Endothelial cell of umbilical vein (primary cell): ENCODE data around the gene KIF5C. TPM values are rescaled to one million over a fixed set of nuclear protein-coding genes. Genes with fewer than 3 reads are reported as not detected.

Experiments
- BruUV-seq: library from RNA; stranded (reverse); fragments of 400-500 nt; replicated peaks from 2 replicates; lab custom pipeline; 2021; lab: Mats Ljungman, UMichigan
- CTCF ChIA-PET: fragments of 300-600, 350-600 bp; sonication (Branson Sonifier 250); formaldehyde crosslinking; loops from one replicate; lab custom pipeline; 2021; ENCODE audit warnings: antibody characterized with exemption, inconsistent platforms; lab: Charles Lee
- POLR2A ChIA-PET: fragments of 300-600, 350-600 bp; sonication (Branson Sonifier 250); formaldehyde crosslinking; loops from one replicate; lab custom pipeline; 2021; ENCODE audit warnings: antibody characterized with exemption, inconsistent platforms; lab: Charles Lee
- DNase-seq: peaks from one replicate; pipeline ENCODE4 v3.0.0-alpha.2; 2011; ENCODE audit warnings: low read depth, low spot score
- FAIRE-seq: peaks from 2 replicates; lab custom pipeline; 2011; peaks lifted over from hg19 to GRCh38; lab: Jason Lieb, UNC
- H2AFZ ChIP-seq: 2 replicates; pipeline ENCODE4 v1.6.0; 2012; ENCODE audit warnings: low read depth, low read length, control low read depth, inconsistent platforms
- H3K27ac ChIP-seq: 2 replicates; pipeline ENCODE4 v1.5.1; 2011; ENCODE audit warnings: low read depth, mild to moderate bottlenecking, control low read depth, low read length, moderate library complexity; ENCODE audit not compliant: insufficient read depth
- H3K27me3 ChIP-seq, 2 experiments: 2 replicates each; pipeline versions ENCODE4 v1.6.0 to v1.6.1; 2011; ENCODE audit warnings: low read length in 2 of 2, mixed read lengths in 1 of 2; ENCODE audit not compliant: control insufficient read depth in 2 of 2, insufficient read depth in 2 of 2
- H3K36me3 ChIP-seq, 2 experiments: 2 replicates in 1 of 2; 3 replicates in 1 of 2; pipeline ENCODE4 v1.5.1; 2011; ENCODE audit warnings: low read length in 2 of 2, mild to moderate bottlenecking in 1 of 2, moderate library complexity in 1 of 2; ENCODE audit not compliant: control insufficient read depth in 2 of 2, insufficient read depth in 2 of 2; ENCODE audit errors: extremely low read depth in 1 of 2
- H3K4me1 ChIP-seq: 3 replicates; pipeline ENCODE4 v1.5.1; 2011; ENCODE audit warnings: mild to moderate bottlenecking, low read length; ENCODE audit not compliant: control insufficient read depth, insufficient read depth; ENCODE audit errors: extremely low read depth
- H3K4me2 ChIP-seq: 2 replicates; pipeline ENCODE4 v1.6.1; 2011; ENCODE audit warnings: low read length, control low read depth, mixed read lengths; ENCODE audit not compliant: insufficient read depth
- H3K4me3 ChIP-seq, 3 experiments: fragments of 200-600 bp in 1 of 3; sonication (generic), shearing (Covaris generic) in 1 of 3; replicated peaks in 1 of 3; 2 replicates each; pipeline ENCODE4 v1.5.1; 2011 to 2016; ENCODE audit warnings: control low read depth in 3 of 3, low read length in 3 of 3, mild to moderate bottlenecking in 2 of 3, inconsistent platforms in 1 of 3, low read depth in 1 of 3, moderate library complexity in 1 of 3; ENCODE audit not compliant: insufficient read depth in 1 of 3
- H3K79me2 ChIP-seq: 2 replicates; pipeline ENCODE4 v1.6.0; 2012; ENCODE audit warnings: low read length, inconsistent platforms; ENCODE audit not compliant: control insufficient read depth, insufficient read depth
- H3K9ac ChIP-seq: replicated peaks from 2 replicates; pipeline ENCODE3; 2011; ENCODE audit warnings: low read length, control low read depth; ENCODE audit not compliant: insufficient read depth; ENCODE audit errors: extremely low read depth
- H3K9me1 ChIP-seq: replicated peaks from 3 replicates; pipeline ENCODE4 v1.6.0; 2011; ENCODE audit warnings: mild to moderate bottlenecking, low read length; ENCODE audit not compliant: control insufficient read depth, insufficient read depth; ENCODE audit errors: extremely low read depth
- H3K9me3 ChIP-seq: replicated peaks from 2 replicates; pipeline ENCODE4 v1.5.1; 2012; ENCODE audit warnings: low read length, inconsistent platforms; ENCODE audit not compliant: control insufficient read depth, insufficient read depth
- H4K20me1 ChIP-seq: replicated peaks from 2 replicates; pipeline ENCODE3; 2011; ENCODE audit warnings: mild to moderate bottlenecking, low read length; ENCODE audit not compliant: control insufficient read depth, insufficient read depth; ENCODE audit errors: extremely low read depth
- EZH2 ChIP-seq: IDR thresholded peaks from 2 replicates; pipeline ENCODE4 v1.6.1; 2012; ENCODE audit warnings: borderline replicate concordance, low read depth, mild to moderate bottlenecking, moderate library complexity, low read length, inconsistent platforms; ENCODE audit not compliant: severe bottlenecking
- FOS ChIP-seq: IDR thresholded peaks from 2 replicates; pipeline ENCODE4 v1.6.1; 2011; ENCODE audit warnings: mild to moderate bottlenecking, low read length, moderate library complexity, borderline replicate concordance; ENCODE audit not compliant: insufficient read depth
- GATA2 ChIP-seq: IDR thresholded peaks from 2 replicates; pipeline ENCODE4 v1.7.0; 2011; ENCODE audit warnings: low read depth, mild to moderate bottlenecking, moderate library complexity, mixed read lengths, low read length; ENCODE audit not compliant: insufficient read length, insufficient read depth
- JUN ChIP-seq: IDR thresholded peaks from 2 replicates; pipeline ENCODE4 v1.6.1; 2011; ENCODE audit warnings: borderline replicate concordance, low read depth; ENCODE audit not compliant: insufficient read length, insufficient read depth
- MAX ChIP-seq: IDR thresholded peaks from 2 replicates; pipeline ENCODE4 v1.6.1; 2011; ENCODE audit not compliant: insufficient read depth, insufficient read length
- MYC ChIP-seq: IDR thresholded peaks from one replicate; pipeline ENCODE4 v1.6.1; 2011; ENCODE audit warnings: mild to moderate bottlenecking, low read depth, low read length
- POLR2A ChIP-seq: IDR thresholded peaks from 2 replicates; pipeline ENCODE4 v1.6.1; 2012; ENCODE audit warnings: low read depth, mild to moderate bottlenecking, control low read depth, low read length
- POLR2AphosphoS5 ChIP-seq: IDR thresholded peaks from 2 replicates; pipeline ENCODE4 v1.6.1; 2012; ENCODE audit warnings: low read depth, mild to moderate bottlenecking, control low read depth, low read length, moderate library complexity; ENCODE audit not compliant: insufficient read depth
- dilution Hi-C: fragments of 300-500 bp; cut with MboI; formaldehyde crosslinking; loops from one replicate; pipeline ENCODE4 v1.15.0; 2019; ENCODE audit warnings: low sequenced_read_pairs; ENCODE audit not compliant: extremely low pct_ligation_motif_present
- intact Hi-C: fragments of 100-400 bp; cut with micrococcal nuclease; formaldehyde crosslinking; loops from one replicate; pipeline ENCODE4 v1.10.0; 2022
- polyA plus RNA-seq, 4 experiments: library from polyadenylated mRNA; depleted of rRNA in 3 of 4; stranded (reverse) in 3 of 4; unstranded in 1 of 4; fragments of >200 nt; gene quantifications; 2 replicates each; pipeline versions ENCODE4 v1.2.1 to v1.2.3, GENCODE V29; 2011 to 2012; ENCODE audit warnings: missing spikeins in 1 of 4
- total RNA-seq: library from RNA; stranded (reverse); gene quantifications from 2 replicates; pipeline ENCODE4 v1.2.3, GENCODE V29; 2021
- TF ChIP-seq, protein P1 (sequence below), 2 donors: IDR thresholded peaks; 1 replicate in 1 of 2; 2 replicates in 1 of 2; pipeline ENCODE4 v1.5.1; 2011; ENCODE audit warnings: low read length in 2 of 2, mild to moderate bottlenecking in 2 of 2, moderate library complexity in 2 of 2, control low read depth in 1 of 2, inconsistent platforms in 1 of 2, low read depth in 1 of 2; ENCODE audit not compliant: insufficient read depth in 1 of 2; ENCODE audit errors: extremely low read depth in 1 of 2

KIF5C gene
- total and polyA plus RNA-seq, 2 donors (not counting 3 experiments of a cell fraction or from before 2014, with no cell fraction given), result 0.01 to 0.55 TPM

DNA sequence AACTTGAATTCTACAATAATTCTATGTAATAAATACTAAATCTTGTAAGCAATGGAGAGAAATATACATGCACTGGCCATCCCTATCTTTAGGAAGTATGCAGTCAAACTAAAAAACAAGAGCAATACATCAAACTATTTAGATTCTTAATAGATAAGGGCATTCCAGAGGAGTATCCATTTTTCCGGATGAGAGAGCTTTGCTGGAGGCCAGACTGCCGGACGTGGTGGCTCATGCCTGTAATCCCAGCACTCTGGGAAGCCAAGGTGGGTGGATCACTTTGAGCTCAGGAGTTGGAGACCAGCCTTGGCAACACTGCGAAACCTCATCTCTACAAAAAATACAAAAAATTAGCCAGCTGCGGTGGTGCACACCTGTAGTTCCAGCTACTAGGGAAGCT, 60.8 kb downstream of the KIF5C start:
- no peak for DNase-seq
- H3K4me3 ChIP-seq, result no peak overlapping the region
- no peak for FAIRE-seq
- no TSS peak for BruUV-seq
- peaks cover 0 to 1% of the 10 kb centered on the region in 2 experiments for H3K27me3 ChIP-seq
- intact Hi-C loops, result no loop called here
- H4K20me1 ChIP-seq, result no peaks in the 10 kb centered on the region
- ChIA-PET POLR2A (no interaction called here), CTCF (interaction anchor here (1.2 kb wide), 2 partner anchors 9 to 31 kb away, joined by 3 to 5 read pairs; no protein-coding TSS in a partner anchor)
- no peaks in the 10 kb centered on the region for H3K36me3 ChIP-seq
- no peaks in the 10 kb centered on the region for H3K4me1 ChIP-seq
- no peak overlapping the region for H3K4me2 ChIP-seq
- no peak overlapping the region for H3K27ac ChIP-seq
- no peaks in the 10 kb centered on the region for H3K9me3 ChIP-seq
- no peak overlapping the region for H2AFZ ChIP-seq
- dilution Hi-C loops, result no loop called here
- no peaks in the 10 kb centered on the region for H3K79me2 ChIP-seq
- no peaks in the 10 kb centered on the region for H3K9me1 ChIP-seq
- TF ChIP-seq MYC (no peak), GATA2 (no peak), MAX (no peak), POLR2AphosphoS5 (no peak), POLR2A (no peak), JUN (no peak), EZH2 (no peak), FOS (no peak)
- TF ChIP-seq, protein P1, sequence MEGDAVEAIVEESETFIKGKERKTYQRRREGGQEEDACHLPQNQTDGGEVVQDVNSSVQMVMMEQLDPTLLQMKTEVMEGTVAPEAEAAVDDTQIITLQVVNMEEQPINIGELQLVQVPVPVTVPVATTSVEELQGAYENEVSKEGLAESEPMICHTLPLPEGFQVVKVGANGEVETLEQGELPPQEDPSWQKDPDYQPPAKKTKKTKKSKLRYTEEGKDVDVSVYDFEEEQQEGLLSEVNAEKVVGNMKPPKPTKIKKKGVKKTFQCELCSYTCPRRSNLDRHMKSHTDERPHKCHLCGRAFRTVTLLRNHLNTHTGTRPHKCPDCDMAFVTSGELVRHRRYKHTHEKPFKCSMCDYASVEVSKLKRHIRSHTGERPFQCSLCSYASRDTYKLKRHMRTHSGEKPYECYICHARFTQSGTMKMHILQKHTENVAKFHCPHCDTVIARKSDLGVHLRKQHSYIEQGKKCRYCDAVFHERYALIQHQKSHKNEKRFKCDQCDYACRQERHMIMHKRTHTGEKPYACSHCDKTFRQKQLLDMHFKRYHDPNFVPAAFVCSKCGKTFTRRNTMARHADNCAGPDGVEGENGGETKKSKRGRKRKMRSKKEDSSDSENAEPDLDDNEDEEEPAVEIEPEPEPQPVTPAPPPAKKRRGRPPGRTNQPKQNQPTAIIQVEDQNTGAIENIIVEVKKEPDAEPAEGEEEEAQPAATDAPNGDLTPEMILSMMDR (IDR thresholded peaks at IDR 0.05; ENCODE audit: extremely low read depth in 1 of 2, insufficient read depth in 1 of 2, low read depth in 1 of 2, low read length in 2 of 2), result no peak
- H3K9ac ChIP-seq, result no peak overlapping the region
